Measurements from ENCODE around the gene CDH22. TPM values are rescaled to one million over a fixed set of nuclear protein-coding genes. Genes with fewer than 3 reads are reported as not detected.

The CDH22 gene
- total RNA-seq, 2 experiments from 2014 or later = not detected

GRCh38 chr20:46213946-46214823 is 94.1 kb downstream of the CDH22 start:
- Mint-ChIP-seq H3K36me3 (ENCODE audit: low read depth) (no peaks in the 10 kb centered on the region), H3K27me3 (peaks cover 10% of the 10 kb centered on the region), H3K4me1 (no peaks in the 10 kb centered on the region), H3K27ac (no peak overlapping the region), H3K9me3 (no peaks in the 10 kb centered on the region), H3K4me3 (no peak overlapping the region)
- CTCF ChIA-PET = no interaction called here
- DNase-seq = no peak
- POLR2A ChIA-PET = no interaction called here

- Mint-ChIP-seq H3K9me3 (no peaks in the 10 kb centered on the region), H3K4me1 (no peaks in the 10 kb centered on the region), H3K4me3 (no peak overlapping the region), H3K36me3 (ENCODE audit: low read depth) (no peaks in the 10 kb centered on the region), H3K27me3 (peaks cover 13% of the 10 kb centered on the region), H3K27ac (no peak overlapping the region)
- ChIA-PET POLR2A (no interaction called here), CTCF (no interaction called here)
- no peak for DNase-seq
Measured at GRCh38 chr20:46212876-46213275, 95.4 kb downstream of the CDH22 start.

DNA sequence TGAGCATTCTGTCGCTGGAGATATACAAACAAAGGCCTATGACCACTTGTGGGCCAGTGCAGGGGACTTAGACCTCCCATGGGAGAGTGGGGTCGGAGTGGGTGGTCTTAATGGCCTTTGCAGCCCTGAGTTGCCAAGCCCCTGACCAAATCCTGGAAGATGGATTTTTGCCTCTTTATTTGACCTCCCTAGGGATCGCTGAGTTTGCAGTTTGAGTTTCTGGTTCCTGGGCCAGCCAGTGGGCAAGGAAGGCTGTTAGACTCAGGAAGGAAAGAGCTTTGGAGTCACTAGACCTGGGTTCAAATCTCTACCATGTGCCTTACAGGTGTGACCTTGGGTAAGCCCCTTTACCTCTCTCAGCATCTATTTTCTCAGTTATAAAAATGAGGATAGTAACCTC is 96.0 kb downstream of the CDH22 start:
- CTCF ChIA-PET = interaction anchor here (0.6 kb wide), 1 partner anchor 10 kb away, joined by 4 read pairs; no protein-coding TSS in a partner anchor
- Mint-ChIP-seq H3K9me3 (no peaks in the 10 kb centered on the region), H3K27ac (no peak overlapping the region), H3K4me1 (no peaks in the 10 kb centered on the region), H3K4me3 (no peak overlapping the region), H3K27me3 (peaks cover 13% of the 10 kb centered on the region), H3K36me3 (ENCODE audit: low read depth) (no peaks in the 10 kb centered on the region)
- no peak for DNase-seq
- POLR2A ChIA-PET = no interaction called here

GRCh38 chr20:46211331-46211722 is 97.0 kb downstream of the CDH22 start:
- no peak overlapping the region for H3K4me3 Mint-ChIP-seq
- CTCF ChIA-PET = no interaction called here
- no peaks in the 10 kb centered on the region for H3K36me3 Mint-ChIP-seq (ENCODE audit: low read depth)
- no peak for DNase-seq
- H3K9me3 Mint-ChIP-seq = no peaks in the 10 kb centered on the region
- peaks cover 2% of the 10 kb centered on the region for H3K4me1 Mint-ChIP-seq
- peaks cover 13% of the 10 kb centered on the region for H3K27me3 Mint-ChIP-seq
- no peak overlapping the region for H3K27ac Mint-ChIP-seq
- POLR2A ChIA-PET = no interaction called here

DNA sequence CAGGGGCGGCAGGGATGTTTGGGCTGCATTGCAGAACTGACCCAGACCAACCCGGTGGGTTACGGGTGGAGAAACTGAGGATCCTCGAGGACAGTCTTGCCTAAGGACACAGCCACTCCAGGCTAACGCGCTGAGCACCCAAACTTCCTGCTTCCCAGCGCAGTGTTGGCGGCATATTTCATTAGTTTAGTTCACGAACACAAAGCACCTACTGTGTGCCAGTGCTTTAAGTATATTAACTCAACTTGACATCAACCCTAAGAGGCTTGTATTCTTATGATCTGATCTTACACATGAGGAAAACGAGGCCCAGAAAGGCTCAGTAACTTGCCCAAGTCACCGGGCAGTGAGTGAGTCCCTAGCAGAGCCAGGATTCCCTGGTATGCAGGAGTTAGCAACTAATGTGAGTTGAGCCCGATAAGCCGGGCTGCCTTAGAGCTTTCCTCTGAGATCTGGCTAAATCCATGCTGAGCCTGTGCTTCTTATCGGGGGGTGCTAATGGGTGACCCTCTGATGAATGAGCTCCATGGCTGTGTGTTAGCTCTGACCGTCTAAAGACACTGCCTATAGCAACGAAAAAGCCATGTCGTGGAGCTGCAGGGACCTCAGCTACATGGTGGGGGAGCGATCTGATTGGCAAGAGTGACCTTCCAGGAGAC is 97.5 kb downstream of the CDH22 start:
- Mint-ChIP-seq H3K27me3 (peaks cover 13% of the 10 kb centered on the region), H3K9me3 (no peaks in the 10 kb centered on the region), H3K36me3 (ENCODE audit: low read depth) (no peaks in the 10 kb centered on the region), H3K4me1 (peaks cover 4% of the 10 kb centered on the region), H3K4me3 (no peak overlapping the region), H3K27ac (no peak overlapping the region)
- no peak for DNase-seq
- CTCF ChIA-PET = no interaction called here
- POLR2A ChIA-PET = no interaction called here

DNA sequence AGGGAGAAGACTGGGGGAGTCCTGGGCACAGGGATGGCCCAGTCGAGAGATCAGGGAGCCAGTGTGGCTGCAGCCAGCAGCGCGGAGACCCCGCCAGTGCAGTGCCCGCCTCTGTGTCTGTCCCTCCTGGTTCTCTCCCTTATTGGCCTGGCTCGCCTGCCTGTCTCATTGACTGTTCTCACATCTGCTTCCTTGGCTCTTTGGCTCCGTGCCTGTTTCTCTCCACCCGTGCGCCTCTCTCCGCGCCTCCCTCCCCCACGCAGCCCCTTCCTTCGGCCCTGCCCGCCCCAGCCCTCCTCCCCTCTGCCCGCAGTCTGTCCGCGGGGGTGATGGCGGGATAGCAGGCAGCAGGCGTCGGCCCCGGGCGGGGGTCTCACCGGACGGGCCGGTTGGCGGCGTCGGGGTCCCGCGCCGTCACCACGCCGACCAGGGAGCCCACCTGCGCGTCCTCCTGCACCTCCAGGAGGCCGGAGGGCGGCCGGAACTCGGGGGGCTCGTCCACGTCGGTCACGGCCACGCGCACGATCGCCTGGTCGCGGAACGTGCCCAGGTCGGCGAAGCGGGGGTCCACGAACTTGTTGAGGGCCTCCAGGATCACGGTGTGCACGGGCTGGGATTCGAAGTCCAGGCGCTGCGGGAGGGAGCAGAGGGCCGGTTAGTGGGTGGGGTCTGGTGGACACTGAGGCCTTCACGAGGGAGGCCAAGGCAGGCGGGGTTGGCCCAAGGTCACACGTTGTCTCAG is 98.2 kb downstream of the CDH22 start:
- no peak overlapping the region for H3K4me3 Mint-ChIP-seq
- H3K27me3 Mint-ChIP-seq = peaks cover 13% of the 10 kb centered on the region
- DNase-seq = no peak
- peaks cover 11% of the 10 kb centered on the region for H3K4me1 Mint-ChIP-seq
- ChIA-PET CTCF (interaction anchor here (0.7 kb wide), 1 partner anchor 39 kb away, joined by 4 read pairs; no protein-coding TSS in a partner anchor), POLR2A (no interaction called here)
- H3K9me3 Mint-ChIP-seq = no peaks in the 10 kb centered on the region
- no peaks in the 10 kb centered on the region for H3K36me3 Mint-ChIP-seq (ENCODE audit: low read depth)
- no peak overlapping the region for H3K27ac Mint-ChIP-seq

- CTCF ChIA-PET = interaction anchor here (0.6 kb wide), 1 partner anchor 285 kb away, joined by 3 read pairs; no protein-coding TSS in a partner anchor
- Mint-ChIP-seq H3K27ac (no peak overlapping the region), H3K27me3 (peaks cover 17% of the 10 kb centered on the region), H3K4me3 (no peak overlapping the region), H3K9me3 (no peaks in the 10 kb centered on the region), H3K4me1 (peaks cover 13% of the 10 kb centered on the region), H3K36me3 (ENCODE audit: low read depth) (no peaks in the 10 kb centered on the region)
- no peak for DNase-seq
- POLR2A ChIA-PET = no interaction called here
Measured at GRCh38 chr20:46207793-46208192, 100.5 kb downstream of the CDH22 start.

DNA sequence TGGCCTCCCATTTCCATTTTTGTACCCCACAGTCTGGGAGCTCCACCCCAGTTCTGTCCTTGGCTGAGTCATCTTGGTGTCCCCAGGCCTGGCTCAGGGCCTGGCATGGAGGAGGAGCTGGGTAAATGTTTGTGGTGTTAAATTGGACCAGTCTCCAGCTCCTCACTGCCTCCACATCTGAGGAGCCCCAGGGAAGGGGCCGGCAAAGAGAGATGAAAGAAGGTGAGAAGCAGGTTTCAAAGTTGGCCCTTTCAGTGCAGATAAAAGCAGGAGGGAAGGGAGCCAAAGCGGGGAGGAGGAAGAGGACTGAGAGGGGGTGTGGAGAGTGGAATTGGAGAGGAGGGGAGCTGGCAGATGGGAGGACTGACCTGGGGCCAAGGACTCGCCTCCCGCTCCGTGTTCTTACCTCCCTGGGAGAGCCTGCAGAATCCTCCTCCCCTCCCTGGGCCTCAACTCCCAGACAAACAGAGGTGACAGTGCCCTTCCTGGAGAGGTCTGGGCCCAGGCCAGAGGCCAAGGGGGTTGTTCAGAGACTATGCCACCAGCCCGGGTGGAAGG is 101.2 kb downstream of the CDH22 start:
- POLR2A ChIA-PET = no interaction called here
- H3K4me3 Mint-ChIP-seq = no peak overlapping the region
- peaks cover 16% of the 10 kb centered on the region for H3K27me3 Mint-ChIP-seq
- no peaks in the 10 kb centered on the region for H3K36me3 Mint-ChIP-seq (ENCODE audit: low read depth)
- CTCF ChIA-PET = interaction anchor here (0.6 to 1.7 kb wide), 2 partner anchors 11 to 285 kb away, joined by 3 read pairs; no protein-coding TSS in a partner anchor
- no peak for DNase-seq
- peaks cover 13% of the 10 kb centered on the region for H3K4me1 Mint-ChIP-seq
- H3K27ac Mint-ChIP-seq = no peak overlapping the region
- no peaks in the 10 kb centered on the region for H3K9me3 Mint-ChIP-seq

DNA sequence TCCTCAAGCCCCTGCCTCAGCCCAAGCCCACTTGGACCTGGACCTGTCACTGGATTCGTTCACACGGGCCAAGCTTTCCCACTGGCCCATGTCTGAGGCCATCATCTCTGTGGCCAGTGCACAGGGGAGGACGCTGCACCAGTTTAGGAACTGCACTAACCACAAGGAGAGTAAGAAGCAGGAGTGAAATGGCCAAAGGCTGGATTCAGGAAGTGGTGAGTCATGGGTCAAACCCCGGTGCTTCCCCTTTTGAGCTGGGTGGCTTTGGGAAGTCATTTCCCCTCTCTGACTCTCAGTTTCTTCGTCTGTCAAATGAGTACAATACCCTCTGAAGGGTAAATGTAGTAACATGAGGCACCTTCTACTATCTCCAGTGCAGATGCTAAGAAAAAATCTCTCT is 102.3 kb downstream of the CDH22 start:
- DNase-seq = no peak

GRCh38 chr20:46205349-46205748 is 102.9 kb downstream of the CDH22 start:
- H3K9me3 Mint-ChIP-seq = no peaks in the 10 kb centered on the region
- no peaks in the 10 kb centered on the region for H3K36me3 Mint-ChIP-seq (ENCODE audit: low read depth)
- ChIA-PET POLR2A (no interaction called here), CTCF (interaction anchor here (1.6 kb wide), 1 partner anchor 16 kb away, joined by 3 read pairs; no protein-coding TSS in a partner anchor)
- peaks cover 16% of the 10 kb centered on the region for H3K27me3 Mint-ChIP-seq
- H3K27ac Mint-ChIP-seq = no peak overlapping the region
- H3K4me3 Mint-ChIP-seq = no peak overlapping the region
- peaks cover 13% of the 10 kb centered on the region for H3K4me1 Mint-ChIP-seq
- DNase-seq = no peak

More for the DNA sequence above, 102.3 kb downstream of the CDH22 start:
- H3K9me3 Mint-ChIP-seq = no peaks in the 10 kb centered on the region
- no peak overlapping the region for H3K27ac Mint-ChIP-seq
- H3K27me3 Mint-ChIP-seq = peaks cover 16% of the 10 kb centered on the region
- H3K4me1 Mint-ChIP-seq = peaks cover 13% of the 10 kb centered on the region
- no peak overlapping the region for H3K4me3 Mint-ChIP-seq
- no peaks in the 10 kb centered on the region for H3K36me3 Mint-ChIP-seq (ENCODE audit: low read depth)
- CTCF ChIA-PET = interaction anchor here (1.6 to 1.7 kb wide), 2 partner anchors 10 to 16 kb away, joined by 3 read pairs; no protein-coding TSS in a partner anchor
- POLR2A ChIA-PET = no interaction called here

DNA sequence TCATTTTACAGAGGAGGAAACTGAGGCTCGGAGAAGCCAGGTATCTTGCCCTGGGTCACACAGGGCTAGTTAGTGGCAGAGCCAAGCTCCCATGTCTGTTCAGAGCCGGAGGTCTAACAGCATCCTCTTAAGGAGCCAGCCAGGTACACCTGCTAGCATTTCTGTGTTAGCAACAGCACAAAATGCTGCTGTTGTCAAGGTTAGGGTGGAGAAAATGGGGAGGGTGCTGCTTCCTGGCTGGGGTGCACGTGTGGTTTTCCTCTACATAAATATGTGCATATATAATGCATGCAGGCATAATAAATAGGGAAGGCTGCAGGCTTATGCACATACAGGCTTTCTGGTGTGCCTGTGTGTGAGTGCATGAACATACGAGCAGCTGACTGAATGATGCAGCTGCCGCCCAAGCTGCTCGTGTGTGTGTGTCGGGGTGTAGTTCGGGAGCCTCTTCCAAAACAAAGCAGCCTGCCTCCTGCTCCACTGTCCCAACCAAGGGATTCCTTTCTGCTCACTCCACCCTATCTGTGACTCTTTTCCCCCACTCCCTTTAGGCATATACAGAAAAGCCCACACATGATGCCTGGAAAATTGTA is 103.6 kb downstream of the CDH22 start:
- Mint-ChIP-seq H3K9me3 (no peaks in the 10 kb centered on the region), H3K4me3 (no peak overlapping the region), H3K27ac (no peak overlapping the region), H3K27me3 (peaks cover 16% of the 10 kb centered on the region), H3K36me3 (ENCODE audit: low read depth) (no peaks in the 10 kb centered on the region), H3K4me1 (peaks cover 13% of the 10 kb centered on the region)
- no peak for DNase-seq
- ChIA-PET POLR2A (no interaction called here), CTCF (interaction anchor here (1.6 kb wide), 1 partner anchor 17 kb away, joined by 3 read pairs; no protein-coding TSS in a partner anchor)

- no peaks in the 10 kb centered on the region for H3K36me3 Mint-ChIP-seq (ENCODE audit: low read depth)
- ChIA-PET CTCF (no interaction called here), POLR2A (no interaction called here)
- no peak for DNase-seq
- H3K27ac Mint-ChIP-seq = no peak overlapping the region
- no peaks in the 10 kb centered on the region for H3K9me3 Mint-ChIP-seq
- peaks cover 13% of the 10 kb centered on the region for H3K4me1 Mint-ChIP-seq
- no peak overlapping the region for H3K4me3 Mint-ChIP-seq
- peaks cover 14% of the 10 kb centered on the region for H3K27me3 Mint-ChIP-seq
Measured at GRCh38 chr20:46203510-46203837, 104.8 kb downstream of the CDH22 start.

Measured in activated CD4-positive, alpha-beta T cell treated with anti-CD3 and anti-CD28 coated beads, Interleukin-2, amount 10 ng/mL, durations not matched to agents 7 days and 5 days (primary cell).